Skeletal muscle satellite cell (primary cell): Measurements from ENCODE around the gene EMCN. TPM values are rescaled to one million over a fixed set of nuclear protein-coding genes. Genes with fewer than 3 reads are reported as not detected.
"Not testable (repeated sequence)": the region's sequence is repeated elsewhere in the genome, so short reads cannot be mapped to it uniquely, and the experiment has no call there.

Experiments
- H3K27me3 ChIP-seq: 2 replicates; pipeline ENCODE4 v1.7.0; 2013; ENCODE audit warnings: low read length; ENCODE audit not compliant: control insufficient read depth, insufficient read depth
- H3K36me3 ChIP-seq: 2 replicates; pipeline ENCODE4 v1.7.0; 2013; ENCODE audit warnings: mild to moderate bottlenecking, control low read depth, low read length; ENCODE audit not compliant: insufficient read depth
- H3K4me1 ChIP-seq: 2 replicates; pipeline ENCODE4 v1.7.0; 2013; ENCODE audit warnings: low read length; ENCODE audit not compliant: control insufficient read depth, insufficient read depth
- H3K4me2 ChIP-seq: 2 replicates; pipeline ENCODE4 v1.7.0; 2013; ENCODE audit warnings: mild to moderate bottlenecking, low read length
- H3K4me3 ChIP-seq: 2 replicates; pipeline ENCODE4 v1.7.0; 2013; ENCODE audit warnings: low read length
- H3K9ac ChIP-seq: 2 replicates; pipeline ENCODE4 v1.7.0; 2013; ENCODE audit warnings: mild to moderate bottlenecking, low read depth, low read length, moderate library complexity
- H3K9me3 ChIP-seq: replicated peaks from 2 replicates; pipeline ENCODE4 v1.7.0; 2013; ENCODE audit warnings: mild to moderate bottlenecking, control low read depth, low read length
- total RNA-seq: library from RNA; depleted of rRNA; stranded (reverse); fragments of >200 nt; gene quantifications from 2 replicates; pipeline ENCODE4 v1.2.3, GENCODE V29; 2012; rRNA removed

EMCN gene, protein sequence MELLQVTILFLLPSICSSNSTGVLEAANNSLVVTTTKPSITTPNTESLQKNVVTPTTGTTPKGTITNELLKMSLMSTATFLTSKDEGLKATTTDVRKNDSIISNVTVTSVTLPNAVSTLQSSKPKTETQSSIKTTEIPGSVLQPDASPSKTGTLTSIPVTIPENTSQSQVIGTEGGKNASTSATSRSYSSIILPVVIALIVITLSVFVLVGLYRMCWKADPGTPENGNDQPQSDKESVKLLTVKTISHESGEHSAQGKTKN
- total RNA-seq: under 0.01 TPM in 1 of 2 replicates, not detected in the other

DNA sequence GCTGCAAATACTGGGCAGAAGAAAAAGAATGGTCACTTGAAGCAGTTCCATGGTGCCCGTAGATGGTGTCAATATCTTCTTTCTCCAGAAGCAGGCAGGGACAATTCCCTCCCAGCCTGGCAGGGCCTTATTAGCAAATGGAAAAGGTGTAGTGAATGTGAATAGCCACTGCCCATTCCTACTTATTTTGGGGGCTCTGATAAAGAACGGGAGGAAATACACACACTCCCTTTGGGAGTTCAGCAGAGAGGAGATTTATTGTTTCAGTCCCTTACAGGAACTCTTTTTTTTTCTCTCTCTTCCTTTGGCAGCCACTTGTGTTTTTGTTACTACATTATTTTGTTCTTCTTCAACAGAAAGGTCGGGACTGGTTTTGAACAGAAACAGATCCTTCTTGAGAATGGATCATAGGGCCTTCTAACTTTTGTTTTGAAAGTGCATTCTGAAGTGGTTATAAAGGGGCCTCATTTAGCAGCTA, at the start of gene EMCN:
Gene EMCN, minus strand, starts transcription at position 159 of the 478 bp plus-strand sequence. Its CDS starts 108 bp downstream, at position 51.
- no peaks in the 10 kb centered on the region for H3K9me3 ChIP-seq
- peaks cover 1% of the 10 kb centered on the region for H3K4me1 ChIP-seq
- H3K27me3 ChIP-seq: no peaks in the 10 kb centered on the region
- no peak within 1 kb of the TSS for H3K9ac ChIP-seq
- no peak within 1 kb of the TSS for H3K4me2 ChIP-seq
- H3K36me3 ChIP-seq: no peaks in the 10 kb centered on the region
- no peak within 1 kb of the TSS for H3K4me3 ChIP-seq

DNA sequence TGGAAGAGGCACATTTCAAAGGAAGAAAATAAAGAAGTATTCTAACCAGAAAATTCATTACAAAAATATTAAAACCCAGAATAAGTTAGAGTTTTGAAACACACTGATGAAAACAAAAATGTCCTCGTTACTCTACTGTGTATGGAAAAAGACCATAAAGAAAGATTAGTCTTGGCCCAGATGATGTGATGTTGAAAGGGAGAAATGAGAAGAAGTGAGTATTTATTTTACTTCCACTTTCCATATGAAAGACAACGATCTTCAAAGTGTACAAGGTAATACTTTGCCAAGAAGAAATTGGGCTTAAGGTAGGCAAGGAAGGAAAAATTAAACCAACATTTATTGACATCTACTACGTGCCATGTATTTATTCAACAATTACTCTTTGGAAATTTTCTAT, 48.6 kb upstream of the EMCN start:
- no peaks in the 10 kb centered on the region for H3K36me3 ChIP-seq
- H3K4me1 ChIP-seq: no peaks in the 10 kb centered on the region
- H3K27me3 ChIP-seq: no peaks in the 10 kb centered on the region
- H3K4me2 ChIP-seq: no peak overlapping the region
- H3K9ac ChIP-seq: no peak overlapping the region
- no peaks in the 10 kb centered on the region for H3K9me3 ChIP-seq
- no peak overlapping the region for H3K4me3 ChIP-seq

DNA sequence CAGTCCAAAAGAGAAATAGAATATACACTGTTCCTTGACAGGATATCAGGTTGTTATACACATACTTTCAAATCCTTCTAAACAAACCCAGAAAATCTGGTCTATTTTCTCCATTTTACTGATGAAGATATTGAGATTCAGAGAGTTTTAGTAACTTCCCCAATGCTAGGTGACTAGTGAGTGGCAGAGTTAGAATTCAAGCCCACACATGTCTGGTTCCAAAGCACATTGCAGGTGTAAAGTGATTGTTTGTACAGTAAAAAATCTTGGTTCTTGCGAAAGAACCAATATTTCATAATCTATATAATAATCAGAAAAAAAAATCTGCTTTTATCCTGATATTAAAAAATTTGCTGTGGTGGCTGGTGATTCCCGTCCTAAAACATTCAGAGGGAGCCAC, 39.5 kb upstream of the EMCN start:
- Histone ChIP-seq H3K4me2 (no peak overlapping the region), H3K27me3 (no peaks in the 10 kb centered on the region), H3K4me3 (no peak overlapping the region), H3K4me1 (no peaks in the 10 kb centered on the region), H3K9ac (no peak overlapping the region), H3K9me3 (no peaks in the 10 kb centered on the region), H3K36me3 (no peaks in the 10 kb centered on the region)

DNA sequence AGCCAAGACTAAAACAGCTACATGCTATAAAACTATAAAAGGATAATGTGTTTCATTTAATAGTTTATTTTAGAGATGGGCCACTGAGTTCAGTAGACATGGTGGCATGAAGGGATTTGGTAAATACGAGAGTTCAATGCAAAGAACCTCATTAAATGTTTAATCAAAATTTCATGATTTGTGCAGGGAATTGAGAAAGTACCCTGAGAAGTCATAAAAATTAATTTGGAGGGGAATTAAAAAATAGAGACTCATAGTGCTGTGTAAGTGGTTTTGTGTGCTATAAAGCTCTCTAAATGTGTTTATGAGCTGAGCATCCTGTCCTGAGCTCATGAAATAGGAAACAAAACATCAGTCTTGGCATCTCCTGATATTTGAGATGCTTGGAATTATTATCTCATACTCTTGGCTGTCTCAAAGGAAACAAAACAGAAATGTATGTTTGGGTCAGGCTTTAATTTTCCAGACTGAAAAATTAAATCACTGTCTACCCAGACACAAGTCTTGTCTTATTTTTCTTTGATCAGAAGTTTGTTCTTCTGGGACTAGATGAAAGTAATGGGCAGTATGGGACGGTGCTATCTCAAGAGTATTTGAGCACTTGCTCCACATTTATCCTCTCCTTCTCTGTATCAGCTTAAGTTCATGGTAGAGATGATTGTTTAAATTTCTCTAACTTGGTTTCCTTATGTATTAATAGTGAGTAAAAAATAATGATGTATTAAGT, 38.0 kb upstream of the EMCN start:
- H3K9ac ChIP-seq: no peak overlapping the region
- H3K4me1 ChIP-seq: no peaks in the 10 kb centered on the region
- no peak overlapping the region for H3K4me3 ChIP-seq
- no peaks in the 10 kb centered on the region for H3K36me3 ChIP-seq
- no peaks in the 10 kb centered on the region for H3K27me3 ChIP-seq
- no peaks in the 10 kb centered on the region for H3K9me3 ChIP-seq
- H3K4me2 ChIP-seq: no peak overlapping the region

DNA sequence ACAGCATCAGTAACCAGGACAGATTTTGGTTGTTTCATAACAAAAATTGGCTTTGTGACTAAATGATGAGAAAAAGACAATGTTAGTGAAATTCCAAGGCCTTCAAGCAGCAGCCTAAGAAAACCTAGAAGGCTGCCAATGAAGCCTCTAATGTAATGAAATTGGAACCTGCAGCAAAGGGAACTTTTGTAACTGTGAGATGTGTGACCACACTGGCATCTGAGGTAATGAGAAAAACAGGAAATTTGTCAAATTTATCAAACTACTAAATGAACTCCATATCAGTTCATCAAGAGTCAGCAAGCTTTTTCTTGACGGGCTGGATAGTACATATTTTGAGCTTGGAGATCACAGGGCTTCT, 30.4 kb upstream of the EMCN start:
- H3K9me3 ChIP-seq: no peaks in the 10 kb centered on the region
- H3K4me2 ChIP-seq: no peak overlapping the region
- H3K4me3 ChIP-seq: no peak overlapping the region
- H3K36me3 ChIP-seq: no peaks in the 10 kb centered on the region
- no peaks in the 10 kb centered on the region for H3K4me1 ChIP-seq
- H3K27me3 ChIP-seq: no peaks in the 10 kb centered on the region
- no peak overlapping the region for H3K9ac ChIP-seq

DNA sequence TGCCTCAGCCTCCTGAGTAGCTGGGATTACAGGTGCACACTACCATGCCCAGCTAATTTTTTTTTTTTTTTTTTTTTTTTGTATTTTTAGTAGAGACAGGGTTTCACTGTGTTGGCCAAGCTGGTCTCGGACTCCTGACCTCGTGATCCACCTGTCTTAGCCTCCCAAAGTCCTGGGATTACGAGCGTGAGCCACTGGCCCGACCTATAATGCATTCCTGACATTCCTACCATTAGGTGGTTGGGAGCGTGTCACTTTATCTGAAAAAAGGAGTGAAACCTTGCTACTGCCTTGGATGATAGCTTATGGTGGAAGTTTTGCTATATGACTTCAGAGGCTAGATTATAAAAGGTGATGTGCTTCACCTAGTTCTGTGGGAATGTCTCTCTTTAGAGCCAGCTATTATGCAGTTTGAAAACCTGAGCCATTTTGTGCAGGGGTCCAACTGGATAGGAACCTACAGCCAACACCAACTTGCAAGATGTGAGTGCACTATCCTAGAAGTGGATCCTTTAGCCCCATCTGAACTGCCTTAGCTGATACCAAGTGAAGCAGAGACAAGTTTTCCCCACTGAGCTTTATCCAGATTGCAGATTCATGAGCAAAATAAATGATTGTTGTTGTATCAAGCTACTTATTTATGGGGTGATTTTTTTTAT, 29.8 kb upstream of the EMCN start:
- H3K4me3 ChIP-seq: no peak overlapping the region
- no peak overlapping the region for H3K9ac ChIP-seq
- no peak overlapping the region for H3K4me2 ChIP-seq
- no peaks in the 10 kb centered on the region for H3K9me3 ChIP-seq
- H3K27me3 ChIP-seq: no peaks in the 10 kb centered on the region
- H3K36me3 ChIP-seq: no peaks in the 10 kb centered on the region
- H3K4me1 ChIP-seq: no peaks in the 10 kb centered on the region

- Histone ChIP-seq H3K4me1 (no peaks in the 10 kb centered on the region), H3K27me3 (no peaks in the 10 kb centered on the region), H3K36me3 (no peaks in the 10 kb centered on the region), H3K4me2 (no peak overlapping the region), H3K9me3 (no peaks in the 10 kb centered on the region), H3K9ac (no peak overlapping the region), H3K4me3 (no peak overlapping the region)
Observed at GRCh38 chr4:100545427-100545826, 27.6 kb upstream of the EMCN start.

DNA sequence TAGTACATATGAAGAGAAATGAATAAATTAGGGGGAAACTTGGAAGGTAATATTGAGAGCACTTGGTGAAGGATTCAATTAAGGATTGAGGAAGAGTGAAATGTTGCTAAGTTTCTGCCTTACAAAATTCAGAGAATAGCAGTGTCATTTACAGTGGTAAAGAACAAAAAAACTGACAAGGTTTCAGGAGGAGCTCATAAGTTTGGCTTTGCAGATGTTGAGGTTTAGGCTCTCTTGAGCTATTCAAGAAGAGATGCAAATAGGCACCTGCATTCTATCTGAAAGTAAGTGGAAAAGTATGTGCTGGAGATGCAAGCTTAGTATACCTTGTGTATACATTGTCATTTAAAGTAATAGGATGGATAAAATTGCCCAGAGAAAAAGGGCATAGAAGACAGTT, 22.3 kb upstream of the EMCN start:
- Histone ChIP-seq H3K9ac (no peak overlapping the region), H3K36me3 (no peaks in the 10 kb centered on the region), H3K4me1 (no peaks in the 10 kb centered on the region), H3K4me2 (no peak overlapping the region), H3K4me3 (no peak overlapping the region), H3K9me3 (no peaks in the 10 kb centered on the region), H3K27me3 (no peaks in the 10 kb centered on the region)

- no peak overlapping the region for H3K4me3 ChIP-seq
- H3K36me3 ChIP-seq: no peaks in the 10 kb centered on the region
- no peaks in the 10 kb centered on the region for H3K4me1 ChIP-seq
- no peak overlapping the region for H3K9ac ChIP-seq
- no peaks in the 10 kb centered on the region for H3K9me3 ChIP-seq
- H3K4me2 ChIP-seq: no peak overlapping the region
- H3K27me3 ChIP-seq: no peaks in the 10 kb centered on the region
Observed at GRCh38 chr4:100539706-100540105, 21.9 kb upstream of the EMCN start.

DNA sequence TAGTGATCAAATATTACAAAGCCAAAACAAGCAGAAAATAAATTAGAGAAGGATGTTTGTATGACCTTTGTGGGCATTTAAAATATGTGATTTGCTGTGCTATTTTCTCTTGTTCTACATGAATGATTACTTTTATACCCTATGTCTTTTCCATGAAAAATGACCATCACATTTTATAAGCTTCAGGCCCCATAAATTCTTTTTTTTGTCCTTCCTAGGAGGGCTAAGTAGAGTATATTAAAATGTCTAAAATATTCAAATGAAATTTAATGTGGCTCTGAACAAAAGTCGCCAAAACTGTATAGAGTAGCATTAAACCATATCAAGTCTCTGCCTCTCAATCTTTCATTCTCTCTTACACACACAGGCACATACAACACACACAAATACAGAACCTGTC, 15.9 kb upstream of the EMCN start:
- Histone ChIP-seq H3K4me1 (no peaks in the 10 kb centered on the region), H3K36me3 (no peaks in the 10 kb centered on the region), H3K4me2 (no peak overlapping the region), H3K4me3 (no peak overlapping the region), H3K27me3 (no peaks in the 10 kb centered on the region), H3K9me3 (no peaks in the 10 kb centered on the region), H3K9ac (no peak overlapping the region)

DNA sequence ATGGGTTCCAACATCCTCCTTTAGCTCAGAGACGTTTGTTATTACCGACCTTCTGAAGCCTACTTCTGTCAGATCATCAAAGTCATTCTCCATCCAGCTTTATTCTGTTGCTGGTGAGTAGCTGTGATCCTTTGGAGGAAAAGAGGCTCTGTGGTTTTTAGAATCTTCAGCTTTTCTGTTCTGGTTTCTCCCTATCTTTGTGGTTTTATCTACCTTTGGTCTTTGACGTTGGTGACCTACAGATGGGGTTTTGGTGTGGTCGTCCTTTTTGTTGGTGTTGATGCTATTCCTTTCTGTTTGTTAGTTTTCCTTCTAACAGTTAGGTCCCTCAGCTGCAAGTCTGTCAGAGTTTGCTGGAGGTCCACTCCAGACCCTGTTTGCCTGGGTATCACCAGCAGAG, 12.3 kb upstream of the EMCN start:
- H3K27me3 ChIP-seq, H3K9me3 ChIP-seq, H3K4me2 ChIP-seq, H3K9ac ChIP-seq, H3K36me3 ChIP-seq, H3K4me3 ChIP-seq, H3K4me1 ChIP-seq: not testable (repeated sequence)
